Trophoblast cell (in vitro differentiated cells and primary cell): ENCODE data around the gene DENND6A.

Experiments used
- DNase-seq, 2 donors: peaks; one replicate each; pipeline ENCODE4 v3.0.0-alpha.2; 2016
- H2AFZ ChIP-seq: 2 replicates; pipeline ENCODE4 v1.6.1; 2013; ENCODE audit warnings: low read length, moderate library complexity, mild to moderate bottlenecking; ENCODE audit not compliant: insufficient read depth, poor library complexity
- H2AK5ac ChIP-seq: 2 replicates; pipeline ENCODE4 v1.6.1; 2013; ENCODE audit warnings: mild to moderate bottlenecking, low read length
- H2BK120ac ChIP-seq: 2 replicates; pipeline ENCODE4 v1.6.1; 2013; ENCODE audit warnings: low read length, mild to moderate bottlenecking, moderate library complexity; ENCODE audit not compliant: insufficient read depth, poor library complexity
- H2BK12ac ChIP-seq: 2 replicates; pipeline ENCODE4 v1.6.1; 2013; ENCODE audit warnings: mild to moderate bottlenecking, low read length, moderate library complexity
- H2BK5ac ChIP-seq: 2 replicates; pipeline ENCODE4 v1.6.1; 2013; ENCODE audit warnings: low read length, low read depth, moderate library complexity, mild to moderate bottlenecking; ENCODE audit not compliant: poor library complexity
- H3K14ac ChIP-seq: 2 replicates; pipeline ENCODE4 v1.6.1; 2013; ENCODE audit warnings: mild to moderate bottlenecking, low read length
- H3K18ac ChIP-seq: 2 replicates; pipeline ENCODE4 v1.6.1; 2013; ENCODE audit warnings: mild to moderate bottlenecking, low read length
- H3K23ac ChIP-seq: 2 replicates; pipeline ENCODE4 v1.6.1; 2013; ENCODE audit warnings: low read length
- H3K27ac ChIP-seq: 2 replicates; pipeline ENCODE4 v1.5.1; 2013; ENCODE audit warnings: low read depth, mild to moderate bottlenecking, inconsistent platforms, low read length, moderate library complexity
- H3K27me3 ChIP-seq: 2 replicates; pipeline ENCODE4 v1.6.1; 2013; ENCODE audit warnings: inconsistent platforms, mild to moderate bottlenecking, low read length, moderate library complexity; ENCODE audit not compliant: insufficient read depth
- H3K36me3 ChIP-seq, 2 experiments: 1 replicate in 1 of 2; 2 replicates in 1 of 2; pipeline ENCODE4 v1.6.1; 2013; ENCODE audit warnings: low read length in 2 of 2, mild to moderate bottlenecking in 2 of 2, moderate library complexity in 1 of 2; ENCODE audit not compliant: insufficient read depth in 2 of 2, control insufficient read depth in 1 of 2
- H3K4ac ChIP-seq: 2 replicates; pipeline ENCODE4 v1.6.1; 2013; ENCODE audit warnings: low read depth, mild to moderate bottlenecking, low read length, moderate library complexity
- H3K4me1 ChIP-seq, 2 experiments: 1 replicate in 1 of 2; 2 replicates in 1 of 2; pipeline ENCODE4 v1.6.1; 2013; ENCODE audit warnings: low read length in 2 of 2, mild to moderate bottlenecking in 2 of 2, moderate library complexity in 1 of 2; ENCODE audit not compliant: insufficient read depth in 2 of 2, control insufficient read depth in 1 of 2
- H3K4me2 ChIP-seq: 2 replicates; pipeline ENCODE4 v1.6.1; 2013; ENCODE audit warnings: inconsistent platforms, mild to moderate bottlenecking, low read length, moderate library complexity
- H3K4me3 ChIP-seq: 2 replicates; pipeline ENCODE4 v1.5.1; 2013; ENCODE audit warnings: mild to moderate bottlenecking, low read depth, low read length, inconsistent platforms
- H3K79me1 ChIP-seq: one replicate; pipeline ENCODE4 v1.6.1; 2013; ENCODE audit warnings: low read length
- H3K79me2 ChIP-seq: 2 replicates; pipeline ENCODE4 v1.6.1; 2013; ENCODE audit warnings: low read length, mild to moderate bottlenecking; ENCODE audit not compliant: control insufficient read depth, insufficient read depth, poor library complexity
- H3K9ac ChIP-seq: 2 replicates; pipeline ENCODE4 v1.6.1; 2013; ENCODE audit warnings: mild to moderate bottlenecking, low read length
- H3K9me3 ChIP-seq: 2 replicates; pipeline ENCODE4 v1.6.1; 2013; ENCODE audit warnings: low read depth, mild to moderate bottlenecking, control low read depth, inconsistent platforms, low read length; ENCODE audit not compliant: insufficient read depth
- H4K12ac ChIP-seq: 2 replicates; pipeline ENCODE4 v1.6.1; 2013; ENCODE audit warnings: low read depth, mild to moderate bottlenecking, low read length, moderate library complexity
- H4K8ac ChIP-seq: 2 replicates; pipeline ENCODE4 v1.6.1; 2013; ENCODE audit warnings: low read depth, mild to moderate bottlenecking, low read length, moderate library complexity
- H4K91ac ChIP-seq: one replicate; pipeline ENCODE4 v1.6.1; 2013; ENCODE audit warnings: low read depth, mild to moderate bottlenecking, low read length, moderate library complexity
- WGBS: extraction: QIAGEN DNeasy Blood & Tissue Kit; methylation state at CpG from one replicate; pipeline ENCODE4 v1.1.7; 2013; ENCODE audit warnings: missing lambda C conversion rate; ENCODE audit not compliant: insufficient read length, insufficient coverage; ENCODE audit errors: extremely low coverage; 5-methylcytosine and 5-hydroxymethylcytosine counted together

The DENND6A gene

DNA sequence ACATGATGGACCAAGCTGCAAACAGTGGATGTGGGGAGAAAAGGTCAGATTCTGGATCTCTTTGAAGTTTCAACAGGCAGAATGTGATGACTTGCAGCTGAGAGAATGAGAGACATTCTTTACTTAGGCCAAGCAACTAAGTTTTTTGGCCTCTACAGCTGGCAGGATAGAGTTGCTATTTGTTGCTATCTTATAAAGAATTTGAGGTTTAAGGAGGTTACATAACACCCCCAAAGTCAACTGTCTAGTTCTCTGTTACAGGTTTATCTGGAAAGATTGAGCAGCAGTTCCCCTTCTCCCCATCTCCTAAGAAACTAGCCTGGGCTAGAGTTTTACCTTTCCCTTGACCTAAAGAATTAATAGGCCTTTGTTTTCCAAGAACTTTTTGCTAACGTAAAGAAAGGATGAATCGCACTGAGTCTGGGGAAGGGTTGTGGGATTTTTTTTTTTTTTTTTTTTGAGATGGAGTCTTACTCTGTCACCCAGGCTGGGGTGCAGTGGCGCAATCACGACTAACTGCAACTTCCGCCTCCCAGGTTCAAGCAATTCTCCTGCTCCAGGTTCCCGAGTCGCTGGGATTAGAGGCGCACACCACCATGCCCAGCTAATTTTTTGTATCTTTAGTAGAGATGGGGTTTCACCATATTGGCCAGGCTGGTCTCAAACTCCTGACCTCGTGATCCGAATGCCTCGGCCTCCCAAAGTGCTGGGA, 36.6 kb upstream of the DENND6A start:
- H3K9ac ChIP-seq, result no peak overlapping the region
- H2BK5ac ChIP-seq, result no peak overlapping the region
- no peak overlapping the region for H4K91ac ChIP-seq
- no peak overlapping the region for H2AFZ ChIP-seq
- H3K27me3 ChIP-seq, result no peaks in the 10 kb centered on the region
- no peaks in the 10 kb centered on the region for H3K79me1 ChIP-seq
- no peak overlapping the region for H3K4me3 ChIP-seq
- no peak overlapping the region for H4K8ac ChIP-seq
- H3K79me2 ChIP-seq, result no peaks in the 10 kb centered on the region
- no peaks in the 10 kb centered on the region for H3K36me3 ChIP-seq
- peaks cover 4 to 7% of the 10 kb centered on the region in 2 experiments for H3K4me1 ChIP-seq
- no peak overlapping the region for H3K18ac ChIP-seq
- no CpG with 5 or more reads among the region's 11 CpGs for WGBS
- H3K23ac ChIP-seq, result no peak overlapping the region
- no peak overlapping the region for H2BK120ac ChIP-seq
- H2BK12ac ChIP-seq, result no peak overlapping the region
- DNase-seq, result no peak
- no peaks in the 10 kb centered on the region for H3K9me3 ChIP-seq
- no peak overlapping the region for H3K4me2 ChIP-seq
- H3K14ac ChIP-seq, result no peak overlapping the region
- H3K4ac ChIP-seq, result no peak overlapping the region
- H2AK5ac ChIP-seq, result no peak overlapping the region
- H4K12ac ChIP-seq, result no peak overlapping the region
- H3K27ac ChIP-seq, result no peak overlapping the region

DNA sequence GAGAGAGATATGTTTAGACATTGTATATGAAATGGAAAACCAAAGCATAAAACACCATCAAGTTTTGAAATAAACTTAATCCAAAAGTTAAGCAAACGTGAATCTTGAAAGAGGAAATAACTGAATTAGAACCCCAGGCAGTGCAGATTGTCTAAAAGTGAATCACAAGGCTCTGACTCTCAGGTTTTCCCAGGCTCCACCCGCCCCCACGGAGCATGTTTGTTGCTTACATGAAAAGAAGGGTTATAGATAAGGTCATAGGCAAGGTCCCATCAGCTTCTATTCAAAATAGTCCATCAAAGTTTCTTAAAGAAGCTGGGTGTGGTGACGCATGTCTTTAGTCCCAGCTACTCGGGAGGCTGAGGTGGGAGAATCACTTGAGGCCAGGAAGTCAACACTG, 34.2 kb upstream of the DENND6A start:
- H3K4ac ChIP-seq, result no peak overlapping the region
- no peak overlapping the region for H2AK5ac ChIP-seq
- no peak overlapping the region for H2AFZ ChIP-seq
- no peak overlapping the region for H2BK120ac ChIP-seq
- H3K79me2 ChIP-seq, result no peaks in the 10 kb centered on the region
- no peak overlapping the region for H4K8ac ChIP-seq
- H3K79me1 ChIP-seq, result no peaks in the 10 kb centered on the region
- no peak overlapping the region for H4K91ac ChIP-seq
- no peak overlapping the region for H2BK12ac ChIP-seq
- no peak overlapping the region for H3K14ac ChIP-seq
- no peak overlapping the region for H2BK5ac ChIP-seq
- no CpG with 5 or more reads among the region's 5 CpGs for WGBS
- no peak overlapping the region for H3K23ac ChIP-seq
- no peaks in the 10 kb centered on the region for H3K9me3 ChIP-seq
- H3K36me3 ChIP-seq, result no peaks in the 10 kb centered on the region
- no peak overlapping the region for H3K4me3 ChIP-seq
- DNase-seq, result no peak
- no peaks in the 10 kb centered on the region for H3K27me3 ChIP-seq
- no peak overlapping the region for H3K4me2 ChIP-seq
- H4K12ac ChIP-seq, result no peak overlapping the region
- H3K27ac ChIP-seq, result no peak overlapping the region
- no peak overlapping the region for H3K9ac ChIP-seq
- peaks cover 4% of the 10 kb centered on the region in 2 experiments for H3K4me1 ChIP-seq
- H3K18ac ChIP-seq, result no peak overlapping the region

DNA sequence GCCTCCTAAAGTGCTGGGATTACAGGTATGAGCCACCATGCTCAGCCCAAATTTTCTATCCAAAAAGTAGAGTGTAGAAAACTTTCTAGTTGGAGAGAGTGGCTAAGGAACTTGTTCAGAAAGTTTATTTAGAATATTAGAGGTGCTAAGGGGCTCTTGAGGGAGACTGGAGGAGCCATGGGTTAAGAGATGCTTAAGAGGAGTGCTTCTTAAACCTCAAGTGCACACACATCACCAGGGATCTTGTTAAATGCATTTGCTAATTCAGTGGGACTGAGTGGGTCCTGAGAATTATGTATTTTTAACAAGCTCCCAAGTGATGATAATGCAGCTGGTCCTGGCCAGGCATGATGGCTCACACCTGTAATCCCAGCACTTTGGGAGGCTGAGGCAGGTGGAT, 33.5 kb upstream of the DENND6A start:
- Histone ChIP-seq H3K4me2 (no peak overlapping the region), H3K79me1 (no peaks in the 10 kb centered on the region), H3K23ac (no peak overlapping the region), H3K9me3 (no peaks in the 10 kb centered on the region), H4K91ac (no peak overlapping the region), H3K18ac (no peak overlapping the region), H2BK12ac (no peak overlapping the region), H3K27ac (no peak overlapping the region), H3K4ac (no peak overlapping the region), H4K8ac (no peak overlapping the region), H3K4me3 (no peak overlapping the region), H3K36me3 (no peaks in the 10 kb centered on the region), H2AFZ (no peak overlapping the region), H3K9ac (no peak overlapping the region), H2BK120ac (no peak overlapping the region), H4K12ac (no peak overlapping the region), H3K14ac (no peak overlapping the region), H3K27me3 (no peaks in the 10 kb centered on the region), H2BK5ac (no peak overlapping the region), H3K4me1 (peaks cover 4% of the 10 kb centered on the region in 2 experiments), H2AK5ac (no peak overlapping the region), H3K79me2 (no peaks in the 10 kb centered on the region)
- DNase-seq, result no peak

DNA sequence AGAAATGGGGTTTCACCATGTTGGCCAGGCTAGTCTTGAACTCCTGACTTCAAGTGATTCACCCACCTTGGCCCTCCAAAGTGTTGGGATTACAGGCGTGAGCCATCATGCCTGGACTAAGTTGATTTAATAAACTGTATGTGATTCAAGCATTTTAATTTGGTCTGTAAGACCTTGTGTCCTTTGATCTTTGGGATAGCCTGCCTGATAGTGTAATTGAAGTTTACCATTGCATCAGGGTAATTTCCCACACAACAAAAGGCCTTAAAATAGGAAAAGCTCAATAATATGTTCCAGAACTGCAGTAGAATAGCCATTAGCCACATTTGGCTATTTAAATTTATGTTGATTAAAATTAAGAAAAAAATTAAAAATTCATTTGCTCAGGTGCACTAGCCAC, 25.2 kb upstream of the DENND6A start:
- H4K8ac ChIP-seq, result no peak overlapping the region
- H3K9ac ChIP-seq, result no peak overlapping the region
- H2BK5ac ChIP-seq, result no peak overlapping the region
- H3K4me2 ChIP-seq, result no peak overlapping the region
- no peak overlapping the region for H2AFZ ChIP-seq
- H3K27ac ChIP-seq, result no peak overlapping the region
- H4K91ac ChIP-seq, result no peak overlapping the region
- H3K23ac ChIP-seq, result no peak overlapping the region
- no peaks in the 10 kb centered on the region for H3K4me1 ChIP-seq
- H4K12ac ChIP-seq, result no peak overlapping the region
- H3K36me3 ChIP-seq, result no peaks in the 10 kb centered on the region
- H3K4ac ChIP-seq, result no peak overlapping the region
- H3K79me2 ChIP-seq, result no peaks in the 10 kb centered on the region
- no peak overlapping the region for H3K18ac ChIP-seq
- no peak overlapping the region for H3K14ac ChIP-seq
- no CpG with 5 or more reads among the region's 1 CpG for WGBS
- no peak overlapping the region for H3K4me3 ChIP-seq
- DNase-seq, result no peak
- no peaks in the 10 kb centered on the region for H3K27me3 ChIP-seq
- H2BK120ac ChIP-seq, result no peak overlapping the region
- H3K79me1 ChIP-seq, result no peaks in the 10 kb centered on the region
- no peaks in the 10 kb centered on the region for H3K9me3 ChIP-seq
- no peak overlapping the region for H2AK5ac ChIP-seq
- no peak overlapping the region for H2BK12ac ChIP-seq
